HG03378 (cell line): ENCODE results near the gene USPL1.
"Not testable (repeated sequence)": the region's sequence is repeated elsewhere in the genome, so short reads cannot be mapped to it uniquely, and the experiment has no call there.

Experiments used
- ATAC-seq: cut with Tn5 transposase; IDR thresholded peaks from one replicate; pipeline ENCODE4 v1.9.1; 2021; ENCODE audit warnings: mild to moderate bottlenecking, moderate library complexity; ENCODE audit not compliant: unreplicated experiment

The USPL1 gene

GRCh38 chr13:30615866-30616541, 1.7 kb upstream of the USPL1 start:
- ATAC-seq: no peak

- peak; percentile 33 for ATAC-seq
Measured at GRCh38 chr13:30616927-30617314, 799 bp upstream of the USPL1 start.

GRCh38 chr13:30618186-30618929, 638 bp downstream of the USPL1 start:
- peak; percentile 18 for ATAC-seq

- ATAC-seq: no peak
Measured at GRCh38 chr13:30618930-30619279, 1.2 kb downstream of the USPL1 start.

- no peak for ATAC-seq
Measured at GRCh38 chr13:30619731-30620130, 2.0 kb downstream of the USPL1 start.

GRCh38 chr13:30620941-30621340, 3.2 kb downstream of the USPL1 start:
- ATAC-seq: no peak

GRCh38 chr13:30622551-30622950, 4.8 kb downstream of the USPL1 start:
- ATAC-seq: no peak

- no peak for ATAC-seq
Measured at GRCh38 chr13:30623392-30623791, 5.7 kb downstream of the USPL1 start.

GRCh38 chr13:30624630-30625029, 6.9 kb downstream of the USPL1 start:
- no peak for ATAC-seq

- ATAC-seq: no peak
Measured at GRCh38 chr13:30629527-30629926, 11.8 kb downstream of the USPL1 start.

- ATAC-seq: no peak
Measured at GRCh38 chr13:30633861-30634260, 16.1 kb downstream of the USPL1 start.

- ATAC-seq: no peak
Measured at GRCh38 chr13:30634838-30635237, 17.1 kb downstream of the USPL1 start.

GRCh38 chr13:30638301-30638700, 20.6 kb downstream of the USPL1 start:
- no peak for ATAC-seq

GRCh38 chr13:30639671-30640070, 22.0 kb downstream of the USPL1 start:
- no peak for ATAC-seq

- ATAC-seq: not testable (repeated sequence)
Measured at GRCh38 chr13:30641173-30641572, 23.5 kb downstream of the USPL1 start.

- no peak for ATAC-seq
Measured at GRCh38 chr13:30645629-30646028, 27.9 kb downstream of the USPL1 start.

- ATAC-seq: no peak
Measured at GRCh38 chr13:30647420-30647819, 29.7 kb downstream of the USPL1 start.

GRCh38 chr13:30647824-30648521, 30.3 kb downstream of the USPL1 start:
- no peak for ATAC-seq

- ATAC-seq: no peak
Measured at GRCh38 chr13:30648522-30649012, 30.8 kb downstream of the USPL1 start.

GRCh38 chr13:30651648-30652047, 33.9 kb downstream of the USPL1 start:
- ATAC-seq: not testable (repeated sequence)

- no peak for ATAC-seq
Measured at GRCh38 chr13:30652746-30653386, 35.1 kb downstream of the USPL1 start.
